DND-41 (cell line): ENCODE results near the gene INO80.
A peak's percentile ranks its signal among the peaks of the same experiment; 100 is the strongest.
"Not testable (repeated sequence)": the region's sequence is repeated elsewhere in the genome, so short reads cannot be mapped to it uniquely, and the experiment has no call there.

ENCODE experiments used
- ATAC-seq: fragments of 200-7000 bp; cut with Tn5 transposase; 3 replicates; pipeline ENCODE4 v1.9.1; 2021; ENCODE audit warnings: low read depth; ENCODE audit not compliant: insufficient read depth
- DNase-seq: peaks from one replicate; pipeline ENCODE4 v3.0.0-alpha.2; 2020
- H2AFZ ChIP-seq: 2 replicates; pipeline ENCODE4 v1.6.0; 2012; ENCODE audit warnings: low read depth, low read length
- H3K27ac ChIP-seq: 2 replicates; pipeline ENCODE4 v1.5.1; 2012; ENCODE audit warnings: low read length, inconsistent platforms
- H3K27me3 ChIP-seq: fragments of 200-600 bp; sonication (generic); 2 replicates; pipeline ENCODE4 v1.6.0; 2012; ENCODE audit warnings: low read length, mild to moderate bottlenecking, inconsistent platforms; ENCODE audit not compliant: insufficient read depth, poor library complexity
- H3K36me3 ChIP-seq: 2 replicates; pipeline ENCODE4 v1.5.1; 2012; ENCODE audit warnings: low read length, inconsistent platforms; ENCODE audit not compliant: insufficient read depth
- H3K4me1 ChIP-seq: 2 replicates; pipeline ENCODE4 v1.5.1; 2012; ENCODE audit warnings: mild to moderate bottlenecking, low read length; ENCODE audit not compliant: insufficient read depth
- H3K4me2 ChIP-seq: 2 replicates; pipeline ENCODE4 v1.6.0; 2012; ENCODE audit warnings: mild to moderate bottlenecking, moderate library complexity, low read length, inconsistent platforms; ENCODE audit not compliant: insufficient read depth
- H3K4me3 ChIP-seq, 2 experiments: fragments of 200-600 bp in 1 of 2; shearing (Covaris generic) in 1 of 2; 2 replicates each; pipeline ENCODE4 v1.5.1; 2012 to 2016; ENCODE audit warnings: inconsistent platforms in 2 of 2, low read length in 2 of 2, mild to moderate bottlenecking in 2 of 2, low read depth in 1 of 2, moderate library complexity in 1 of 2
- H3K79me2 ChIP-seq: 2 replicates; pipeline ENCODE4 v1.6.0; 2012; ENCODE audit warnings: low read length, inconsistent platforms; ENCODE audit not compliant: insufficient read depth
- H3K9ac ChIP-seq: 2 replicates; pipeline ENCODE4 v1.6.0; 2012; ENCODE audit warnings: low read depth, mild to moderate bottlenecking, inconsistent platforms, low read length, moderate library complexity
- H3K9me3 ChIP-seq: 2 replicates; pipeline ENCODE4 v1.5.1; 2012; ENCODE audit warnings: low read length, moderate library complexity, mild to moderate bottlenecking, inconsistent platforms; ENCODE audit not compliant: insufficient read depth, severe bottlenecking
- H4K20me1 ChIP-seq: 2 replicates; pipeline ENCODE4 v1.6.0; 2012; ENCODE audit warnings: low read length; ENCODE audit not compliant: insufficient read depth
- EZH2 ChIP-seq: IDR thresholded peaks from 3 replicates; pipeline ENCODE4 v1.6.1; 2012; ENCODE audit warnings: borderline replicate concordance, low read depth, mild to moderate bottlenecking, moderate library complexity, low read length, inconsistent platforms; ENCODE audit not compliant: severe bottlenecking
- TF ChIP-seq, protein P1 (sequence below): IDR thresholded peaks from 2 replicates; pipeline ENCODE4 v1.5.1; 2012; ENCODE audit warnings: borderline replicate concordance, low read length, moderate library complexity, mild to moderate bottlenecking; ENCODE audit not compliant: poor library complexity, severe bottlenecking; ENCODE audit errors: extremely low read depth

The INO80 gene

DNA sequence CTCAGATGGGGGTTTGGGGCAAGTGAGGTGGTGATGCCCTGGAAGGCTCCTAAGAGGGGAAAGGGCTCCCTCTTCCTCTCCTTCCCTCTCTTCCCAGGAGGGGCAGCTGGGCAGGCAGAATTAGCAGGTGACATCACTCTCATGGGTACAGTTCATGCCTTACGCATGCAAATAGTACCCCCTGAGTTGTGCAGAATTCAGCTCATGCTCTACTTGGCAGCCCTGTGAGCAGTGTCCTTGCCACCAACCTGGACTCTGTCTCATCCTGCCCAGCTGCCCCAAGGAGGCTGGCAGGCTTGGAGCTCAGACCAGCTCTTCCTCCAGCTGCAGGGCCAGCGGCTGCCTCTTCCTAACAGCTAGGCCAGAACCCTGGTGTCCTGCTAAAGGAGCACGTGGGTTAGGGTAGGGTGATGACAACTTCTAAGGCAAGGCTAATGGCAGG lies 159.5 kb downstream of the INO80 start:
- Histone ChIP-seq H3K27ac (no peak overlapping the region), H3K27me3 (no peaks in the 10 kb centered on the region), H3K9ac (no peak overlapping the region; the same call in 1 of the 2 replicates), H4K20me1 (no peaks in the 10 kb centered on the region), H3K9me3 (no peaks in the 10 kb centered on the region), H3K79me2 (no peaks in the 10 kb centered on the region), H3K4me2 (no peak overlapping the region), H3K4me1 (peaks cover 24% of the 10 kb centered on the region), H3K36me3 (no peaks in the 10 kb centered on the region), H2AFZ (no peak overlapping the region), H3K4me3 (no peak overlapping the region)
- DNase-seq (no peak), ATAC-seq (no peak)
- TF ChIP-seq, protein P1, sequence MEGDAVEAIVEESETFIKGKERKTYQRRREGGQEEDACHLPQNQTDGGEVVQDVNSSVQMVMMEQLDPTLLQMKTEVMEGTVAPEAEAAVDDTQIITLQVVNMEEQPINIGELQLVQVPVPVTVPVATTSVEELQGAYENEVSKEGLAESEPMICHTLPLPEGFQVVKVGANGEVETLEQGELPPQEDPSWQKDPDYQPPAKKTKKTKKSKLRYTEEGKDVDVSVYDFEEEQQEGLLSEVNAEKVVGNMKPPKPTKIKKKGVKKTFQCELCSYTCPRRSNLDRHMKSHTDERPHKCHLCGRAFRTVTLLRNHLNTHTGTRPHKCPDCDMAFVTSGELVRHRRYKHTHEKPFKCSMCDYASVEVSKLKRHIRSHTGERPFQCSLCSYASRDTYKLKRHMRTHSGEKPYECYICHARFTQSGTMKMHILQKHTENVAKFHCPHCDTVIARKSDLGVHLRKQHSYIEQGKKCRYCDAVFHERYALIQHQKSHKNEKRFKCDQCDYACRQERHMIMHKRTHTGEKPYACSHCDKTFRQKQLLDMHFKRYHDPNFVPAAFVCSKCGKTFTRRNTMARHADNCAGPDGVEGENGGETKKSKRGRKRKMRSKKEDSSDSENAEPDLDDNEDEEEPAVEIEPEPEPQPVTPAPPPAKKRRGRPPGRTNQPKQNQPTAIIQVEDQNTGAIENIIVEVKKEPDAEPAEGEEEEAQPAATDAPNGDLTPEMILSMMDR, result no peak
- TF ChIP-seq EZH2, result no peak

DNA sequence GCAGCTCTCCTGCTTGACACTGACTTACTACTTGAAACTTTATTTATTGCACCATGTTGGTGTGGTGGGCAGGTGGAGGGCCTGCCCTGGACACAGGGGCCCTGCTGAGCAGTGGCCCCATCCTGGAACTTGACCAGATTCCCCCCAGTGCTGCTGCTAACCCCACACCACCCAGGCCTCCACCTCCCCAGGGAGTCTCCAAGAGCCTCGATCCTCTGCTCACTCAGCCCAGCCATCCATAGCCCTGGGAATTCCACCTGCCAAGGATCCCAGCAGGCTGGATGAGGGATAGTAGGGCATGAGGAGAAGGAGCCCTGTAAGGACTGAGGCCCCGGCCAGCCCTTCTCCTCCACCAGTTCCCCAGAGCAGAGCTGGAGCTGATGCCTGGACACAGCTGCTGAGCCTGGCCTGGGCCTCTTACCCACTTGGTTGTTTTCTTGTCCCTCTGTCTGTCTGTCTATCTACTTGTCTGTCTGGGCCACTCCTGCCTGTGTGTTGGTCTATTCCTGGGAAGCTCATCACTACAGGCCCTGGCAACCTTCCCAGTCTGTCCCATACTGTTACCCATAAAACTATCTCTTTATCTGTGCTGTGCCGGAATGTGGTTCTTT lies 160.0 kb downstream of the INO80 start:
- TF ChIP-seq, protein P1, result no peak
- TF ChIP-seq EZH2, result no peak
- Histone ChIP-seq H3K36me3 (no peaks in the 10 kb centered on the region), H3K4me1 (peaks cover 24% of the 10 kb centered on the region), H3K9ac (no peak overlapping the region; the same call in 1 of the 2 replicates), H3K79me2 (no peaks in the 10 kb centered on the region), H3K4me2 (no peak overlapping the region), H3K4me3 (no peak overlapping the region), H3K27me3 (no peaks in the 10 kb centered on the region), H3K9me3 (no peaks in the 10 kb centered on the region), H3K27ac (no peak overlapping the region), H4K20me1 (no peaks in the 10 kb centered on the region), H2AFZ (no peak overlapping the region)
- ATAC-seq (no peak), DNase-seq (no peak)

DNA sequence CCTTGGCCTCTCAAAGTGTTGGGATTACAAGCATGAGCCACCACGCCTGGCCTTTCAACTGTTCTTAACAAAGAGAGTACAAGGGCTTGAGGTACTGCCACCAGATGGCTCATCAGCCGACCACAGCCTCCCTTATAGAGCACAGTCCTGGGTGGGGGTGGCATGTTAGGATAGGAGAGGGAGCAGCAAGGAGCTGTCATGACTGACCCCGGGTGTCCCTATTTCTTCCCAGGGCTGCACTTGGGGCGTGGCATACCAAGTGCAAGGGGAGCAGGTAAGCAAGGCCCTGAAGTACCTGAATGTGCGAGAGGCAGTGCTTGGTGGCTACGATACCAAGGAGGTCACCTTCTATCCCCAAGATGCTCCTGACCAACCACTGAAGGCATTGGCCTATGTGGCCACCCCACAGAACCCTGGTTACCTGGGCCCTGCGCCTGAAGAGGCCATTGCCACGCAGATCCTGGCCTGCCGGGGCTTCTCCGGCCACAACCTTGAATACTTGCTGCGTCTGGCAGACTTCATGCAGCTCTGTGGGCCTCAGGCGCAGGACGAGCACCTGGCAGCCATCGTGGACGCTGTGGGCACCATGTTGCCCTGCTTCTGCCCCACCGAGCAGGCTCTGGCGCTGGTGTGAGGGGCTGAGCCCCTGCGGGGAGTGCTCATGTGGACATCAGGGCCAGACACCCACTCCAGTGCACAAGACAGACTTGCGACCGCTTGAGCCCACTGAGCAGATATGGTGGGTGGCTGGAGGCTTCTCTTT lies 160.8 kb downstream of the INO80 start:
- Histone ChIP-seq H4K20me1 (no peaks in the 10 kb centered on the region), H3K4me1 (peaks cover 24% of the 10 kb centered on the region), H2AFZ (no peak overlapping the region), H3K27me3 (no peaks in the 10 kb centered on the region), H3K27ac (no peak overlapping the region), H3K4me3 (no peak overlapping the region), H3K4me2 (no peak overlapping the region), H3K9me3 (no peaks in the 10 kb centered on the region), H3K79me2 (no peaks in the 10 kb centered on the region), H3K9ac (no peak overlapping the region), H3K36me3 (no peaks in the 10 kb centered on the region)
- no peak for ATAC-seq
- DNase-seq, result no peak
- TF ChIP-seq EZH2, result no peak
- TF ChIP-seq, protein P1, result no peak

DNA sequence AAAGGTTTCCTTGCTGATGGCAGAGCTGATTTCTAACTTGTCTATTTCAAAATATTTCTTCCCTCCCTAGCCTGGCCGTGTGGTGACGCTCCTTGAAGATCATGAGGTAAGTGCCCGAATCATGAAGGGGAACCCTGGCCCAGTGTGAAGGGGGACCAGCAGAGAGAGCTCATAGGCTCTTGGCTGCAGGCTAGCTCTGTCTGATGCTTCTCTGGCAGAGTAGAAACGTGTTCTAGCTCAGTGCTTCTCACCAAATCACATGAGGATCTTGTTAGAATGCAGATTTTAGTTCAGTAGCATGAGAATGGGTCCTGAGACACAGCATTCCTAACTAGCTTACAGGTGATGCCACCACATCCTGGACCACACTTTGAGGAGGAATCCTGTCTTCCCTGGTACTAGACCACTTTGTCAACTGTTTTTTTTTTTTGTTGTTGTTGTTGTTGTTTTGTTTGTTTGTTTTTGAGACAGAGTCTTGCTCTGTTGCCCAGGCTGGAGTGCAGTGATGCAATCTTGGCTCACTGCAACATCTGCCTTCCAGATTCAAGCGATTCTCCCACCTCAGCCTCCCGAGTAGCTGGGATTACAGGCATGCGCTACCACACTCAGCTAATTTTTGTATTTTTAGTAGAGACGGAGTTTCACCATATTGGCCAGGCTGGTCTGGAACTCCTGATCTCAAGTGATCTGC lies 161.8 kb downstream of the INO80 start:
- peak overlapping the region; percentile 85 for H3K4me2 ChIP-seq
- not testable (repeated sequence) for H2AFZ ChIP-seq, H3K27me3 ChIP-seq, H4K20me1 ChIP-seq, H3K27ac ChIP-seq, ATAC-seq, H3K36me3 ChIP-seq, H3K79me2 ChIP-seq, H3K9me3 ChIP-seq, DNase-seq
- peaks cover 24% of the 10 kb centered on the region for H3K4me1 ChIP-seq
- H3K9ac ChIP-seq, result peak overlapping the region; percentile 81; the same call in 1 of the 2 replicates
- H3K4me3 ChIP-seq, result peak overlapping the region in 1 of 2 experiments; percentile 84; a peak in 2 of 4 replicates
